ENCODE results near the gene SLC25A21.

SLC25A21 gene

GRCh38 chr14:37133284-37133913, 39.0 kb downstream of the SLC25A21 start:
- no peak for DNase-seq
- no peak overlapping the region for H3K4me3 ChIP-seq (ENCODE audit: low read length)
- TF ChIP-seq, protein P1, sequence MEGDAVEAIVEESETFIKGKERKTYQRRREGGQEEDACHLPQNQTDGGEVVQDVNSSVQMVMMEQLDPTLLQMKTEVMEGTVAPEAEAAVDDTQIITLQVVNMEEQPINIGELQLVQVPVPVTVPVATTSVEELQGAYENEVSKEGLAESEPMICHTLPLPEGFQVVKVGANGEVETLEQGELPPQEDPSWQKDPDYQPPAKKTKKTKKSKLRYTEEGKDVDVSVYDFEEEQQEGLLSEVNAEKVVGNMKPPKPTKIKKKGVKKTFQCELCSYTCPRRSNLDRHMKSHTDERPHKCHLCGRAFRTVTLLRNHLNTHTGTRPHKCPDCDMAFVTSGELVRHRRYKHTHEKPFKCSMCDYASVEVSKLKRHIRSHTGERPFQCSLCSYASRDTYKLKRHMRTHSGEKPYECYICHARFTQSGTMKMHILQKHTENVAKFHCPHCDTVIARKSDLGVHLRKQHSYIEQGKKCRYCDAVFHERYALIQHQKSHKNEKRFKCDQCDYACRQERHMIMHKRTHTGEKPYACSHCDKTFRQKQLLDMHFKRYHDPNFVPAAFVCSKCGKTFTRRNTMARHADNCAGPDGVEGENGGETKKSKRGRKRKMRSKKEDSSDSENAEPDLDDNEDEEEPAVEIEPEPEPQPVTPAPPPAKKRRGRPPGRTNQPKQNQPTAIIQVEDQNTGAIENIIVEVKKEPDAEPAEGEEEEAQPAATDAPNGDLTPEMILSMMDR (IDR thresholded peaks at IDR 0.05; ENCODE audit: low read length) = no peak
- TF ChIP-seq EZH2phosphoT487 (IDR thresholded peaks at IDR 0.05; ENCODE audit: low read length) = no peak
- no peak for TF ChIP-seq EZH2 (optimal IDR thresholded peaks at IDR 0.05; ENCODE audit: low read depth, low read length)
- H4K20me1 ChIP-seq (ENCODE audit: insufficient read depth, low read length) = no peaks in the 10 kb centered on the region
- no peak overlapping the region for H3K27ac ChIP-seq (ENCODE audit: low read length)
- H3K9me3 ChIP-seq (replicated peaks; ENCODE audit: insufficient read depth, low read length) = no peaks in the 10 kb centered on the region
- no peaks in the 10 kb centered on the region for H3K36me3 ChIP-seq (replicated peaks; ENCODE audit: insufficient read depth, low read length)
- H3F3A ChIP-seq (ENCODE audit: insufficient read depth, low read length) = no peaks in the 10 kb centered on the region
- no peak overlapping the region for H3K4me2 ChIP-seq (ENCODE audit: low read depth, low read length)
- no peaks in the 10 kb centered on the region for H3K27me3 ChIP-seq (replicated peaks; ENCODE audit: insufficient read depth, low read length)
- no peaks in the 10 kb centered on the region for H3K4me1 ChIP-seq (ENCODE audit: low read length)
- no peaks in the 10 kb centered on the region for H3K9me2 ChIP-seq (replicated peaks; ENCODE audit: insufficient read depth, low read length)
- H3K9ac ChIP-seq (ENCODE audit: low read length) = no peak overlapping the region
- no peak overlapping the region for H2AFZ ChIP-seq (ENCODE audit: low read length)
- no peaks in the 10 kb centered on the region for H3K79me2 ChIP-seq (ENCODE audit: low read length)

DNA sequence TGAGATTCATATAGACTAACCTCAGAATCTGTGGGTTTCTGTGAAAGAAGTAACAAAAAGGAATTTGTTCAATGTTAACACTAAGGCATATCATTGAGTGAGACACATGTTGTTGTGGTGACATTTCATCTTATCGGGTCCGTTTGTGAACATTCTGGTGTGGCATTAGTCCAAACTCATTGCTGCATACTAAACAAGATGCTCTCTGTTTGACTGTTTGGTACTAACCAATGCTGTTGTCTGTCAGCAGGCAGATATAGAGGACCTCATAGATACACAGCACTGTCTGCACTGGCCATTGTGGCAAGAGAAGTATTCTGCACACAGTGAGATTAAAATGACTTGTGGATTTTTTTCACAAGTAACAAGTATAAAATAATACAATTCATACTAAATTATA, 41.2 kb downstream of the SLC25A21 start:
- TF ChIP-seq EZH2phosphoT487 (IDR thresholded peaks at IDR 0.05; ENCODE audit: low read length) (no peak), EZH2 (optimal IDR thresholded peaks at IDR 0.05; ENCODE audit: low read depth, low read length) (no peak)
- TF ChIP-seq, protein P1 (IDR thresholded peaks at IDR 0.05; ENCODE audit: low read length) = no peak
- no peaks in the 10 kb centered on the region for H3F3A ChIP-seq (ENCODE audit: insufficient read depth, low read length)
- H3K4me3 ChIP-seq (ENCODE audit: low read length) = no peak overlapping the region
- no peak overlapping the region for H3K9ac ChIP-seq (ENCODE audit: low read length)
- no peaks in the 10 kb centered on the region for H3K4me1 ChIP-seq (ENCODE audit: low read length)
- DNase-seq = no peak
- no peaks in the 10 kb centered on the region for H3K9me3 ChIP-seq (replicated peaks; ENCODE audit: insufficient read depth, low read length)
- H3K27me3 ChIP-seq (replicated peaks; ENCODE audit: insufficient read depth, low read length) = no peaks in the 10 kb centered on the region
- H3K27ac ChIP-seq (ENCODE audit: low read length) = no peak overlapping the region
- no peaks in the 10 kb centered on the region for H3K9me2 ChIP-seq (replicated peaks; ENCODE audit: insufficient read depth, low read length)
- H3K79me2 ChIP-seq (ENCODE audit: low read length) = no peaks in the 10 kb centered on the region
- H4K20me1 ChIP-seq (ENCODE audit: insufficient read depth, low read length) = no peaks in the 10 kb centered on the region
- H2AFZ ChIP-seq (ENCODE audit: low read length) = no peak overlapping the region
- H3K36me3 ChIP-seq (replicated peaks; ENCODE audit: insufficient read depth, low read length) = no peaks in the 10 kb centered on the region
- no peak overlapping the region for H3K4me2 ChIP-seq (ENCODE audit: low read depth, low read length)

DNA sequence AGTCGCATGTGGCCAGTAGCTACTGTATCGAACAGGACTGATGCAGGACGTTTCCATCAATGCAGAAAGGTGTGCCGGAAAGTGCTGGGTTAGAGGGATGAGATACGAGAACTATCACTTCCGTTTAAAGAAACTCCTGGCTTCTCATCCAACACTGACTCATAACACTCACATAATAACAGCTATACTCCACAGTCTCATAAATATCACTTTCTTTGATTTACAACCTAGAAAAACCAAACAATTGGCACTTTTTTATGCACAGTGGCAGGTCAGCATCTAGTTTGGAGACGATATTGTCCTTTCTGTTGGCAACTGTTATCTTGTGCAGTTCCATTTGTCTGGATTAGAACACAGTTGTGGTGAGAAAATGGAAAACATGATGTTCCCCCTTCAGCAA, 43.4 kb downstream of the SLC25A21 start:
- H3K4me1 ChIP-seq (ENCODE audit: low read length) = no peaks in the 10 kb centered on the region
- H3K27me3 ChIP-seq (replicated peaks; ENCODE audit: insufficient read depth, low read length) = no peaks in the 10 kb centered on the region
- TF ChIP-seq EZH2 (optimal IDR thresholded peaks at IDR 0.05; ENCODE audit: low read depth, low read length) = no peak
- TF ChIP-seq EZH2phosphoT487 (IDR thresholded peaks at IDR 0.05; ENCODE audit: low read length) = no peak
- TF ChIP-seq, protein P1 (IDR thresholded peaks at IDR 0.05; ENCODE audit: low read length) = no peak
- H3K4me3 ChIP-seq (ENCODE audit: low read length) = no peak overlapping the region
- no peak for DNase-seq
- no peaks in the 10 kb centered on the region for H3K9me3 ChIP-seq (replicated peaks; ENCODE audit: insufficient read depth, low read length)
- no peak overlapping the region for H2AFZ ChIP-seq (ENCODE audit: low read length)
- H3K27ac ChIP-seq (ENCODE audit: low read length) = no peak overlapping the region
- no peaks in the 10 kb centered on the region for H4K20me1 ChIP-seq (ENCODE audit: insufficient read depth, low read length)
- no peaks in the 10 kb centered on the region for H3F3A ChIP-seq (ENCODE audit: insufficient read depth, low read length)
- H3K79me2 ChIP-seq (ENCODE audit: low read length) = no peaks in the 10 kb centered on the region
- no peak overlapping the region for H3K4me2 ChIP-seq (ENCODE audit: low read depth, low read length)
- no peaks in the 10 kb centered on the region for H3K36me3 ChIP-seq (replicated peaks; ENCODE audit: insufficient read depth, low read length)
- no peaks in the 10 kb centered on the region for H3K9me2 ChIP-seq (replicated peaks; ENCODE audit: insufficient read depth, low read length)
- no peak overlapping the region for H3K9ac ChIP-seq (ENCODE audit: low read length)

Measured in MM.1S (cell line).